HepG2 (cell line): ENCODE measurements around the gene AGR3. TPM values are rescaled to one million over a fixed set of nuclear protein-coding genes. Genes with fewer than 3 reads are reported as not detected.

Experiments used
- DDIT3 ChIP-seq: sonication (generic); formaldehyde crosslinking; IDR thresholded peaks from 2 replicates; pipeline ENCODE4 v1.4.0; 2020; ENCODE audit warnings: mild to moderate bottlenecking, missing genetic modification reagents
- DMTF1 ChIP-seq: sonication (generic); formaldehyde crosslinking; IDR thresholded peaks from 2 replicates; pipeline ENCODE4 v1.4.0; 2020; ENCODE audit warnings: mild to moderate bottlenecking, missing genetic modification reagents
- GPBP1L1 ChIP-seq: sonication (generic); formaldehyde crosslinking; IDR thresholded peaks from 2 replicates; pipeline ENCODE4 v1.5.0; 2020; ENCODE audit warnings: mild to moderate bottlenecking, missing genetic modification reagents
- HHEX ChIP-seq: IDR thresholded peaks from 2 replicates; pipeline ENCODE4 v1.6.1; 2016; ENCODE audit warnings: control low read depth
- KLF12 ChIP-seq: sonication (generic); formaldehyde crosslinking; IDR thresholded peaks from 2 replicates; pipeline ENCODE4 v1.4.0; 2020; ENCODE audit warnings: missing genetic modification reagents, borderline replicate concordance
- MTA1 ChIP-seq: sonication (generic); formaldehyde crosslinking; IDR thresholded peaks from 2 replicates; pipeline ENCODE4 v1.4.0; 2020; ENCODE audit warnings: missing genetic modification reagents, mild to moderate bottlenecking, borderline replicate concordance
- RFXANK ChIP-seq: IDR thresholded peaks from 2 replicates; pipeline ENCODE4 v1.6.1; 2016
- RNF2 ChIP-seq: fragments of 450-650 bp; conservative IDR thresholded peaks from 2 replicates; pipeline ENCODE4 v1.6.1; 2016; ENCODE audit warnings: low read depth
- SSRP1 ChIP-seq: IDR thresholded peaks from 2 replicates; pipeline ENCODE4 v1.6.1; 2016; ENCODE audit warnings: control low read depth
- ZBED4 ChIP-seq: sonication (generic); formaldehyde crosslinking; IDR thresholded peaks from 2 replicates; pipeline ENCODE4 v1.4.0; 2020; ENCODE audit warnings: missing genetic modification reagents, borderline replicate concordance
- ZBTB20 ChIP-seq: sonication (generic); formaldehyde crosslinking; IDR thresholded peaks from 2 replicates; pipeline ENCODE4 v1.8.1; 2023; ENCODE audit warnings: missing genetic modification reagents, low read depth, mild to moderate bottlenecking, borderline replicate concordance
- ZC3H4 ChIP-seq: sonication (generic); formaldehyde crosslinking; IDR thresholded peaks from 2 replicates; pipeline ENCODE4 v1.4.0; 2020; ENCODE audit warnings: missing genetic modification reagents, borderline replicate concordance
- ZHX2 ChIP-seq, 2 experiments: sonication (generic) in 1 of 2; formaldehyde crosslinking in 1 of 2; IDR thresholded peaks; 2 replicates each; pipeline versions ENCODE4 v1.6.1 to v1.9.0; 2014 to 2022; ENCODE audit warnings: antibody characterized with exemption in 1 of 2, borderline replicate concordance in 1 of 2, inconsistent platforms in 1 of 2, low read depth in 1 of 2, missing genetic modification reagents in 1 of 2
- ZNF121 ChIP-seq: sonication (generic); formaldehyde crosslinking; IDR thresholded peaks from 2 replicates; pipeline ENCODE4 v1.5.0; 2020; ENCODE audit warnings: mild to moderate bottlenecking, missing genetic modification reagents
- polyA plus RNA-seq, 8 experiments: library from polyadenylated mRNA; depleted of rRNA in 3 of 8; stranded (reverse) in 7 of 8; unstranded in 1 of 8; fragments of >200 nt; fragmentation: Illumina TruSeq in 4 of 8; extraction: Trizol in 4 of 8; gene quantifications; 2 replicates each; pipeline versions ENCODE4 v1.2.1 to v1.2.3, GENCODE V29; 2011 to 2016; ENCODE audit warnings: low read depth in 4 of 8, missing spikeins in 1 of 8, mixed read lengths in 1 of 8; ENCODE audit not compliant: insufficient read depth in 1 of 8
- total RNA-seq, 5 experiments: library from RNA; depleted of rRNA; stranded (reverse); fragments of >200 nt; fragmentation: Illumina TruSeq; extraction: Trizol; gene quantifications; 2 replicates each; pipeline ENCODE4 v1.2.3, GENCODE V29; 2016; ENCODE audit warnings: low read depth in 1 of 5

AGR3 gene
- total and polyA plus RNA-seq, 2 of the 13 experiments (the other 11 are each of a cell fraction or from before 2014, with no cell fraction given) = not detected

- TF ChIP-seq ZBED4 (CRISPR knock-in tag) (no peak), SSRP1 (CRISPR knock-in tag) (no peak), HHEX (CRISPR knock-in tag) (no peak), KLF12 (CRISPR knock-in tag) (no peak), ZC3H4 (CRISPR knock-in tag) (no peak), MTA1 (CRISPR knock-in tag) (no peak), DDIT3 (CRISPR knock-in tag) (no peak), ZNF121 (CRISPR knock-in tag) (no peak), RFXANK (CRISPR knock-in tag) (no peak), ZHX2 (IDR thresholded peaks at IDR 0.05; ENCODE audit: low read depth) (no peak), ZHX2 (CRISPR knock-in tag; IDR thresholded peaks at IDR 0.05; ENCODE audit: borderline replicate concordance) (no peak), RNF2 (no peak), ZBTB20 (CRISPR knock-in tag) (no peak), DMTF1 (CRISPR knock-in tag) (no peak), GPBP1L1 (CRISPR knock-in tag) (no peak)
Observed at GRCh38 chr7:16914771-16915170, 33.0 kb upstream of the AGR3 start (continued).
